GM23338 (cell line): ENCODE data around the gene CCDC70. TPM values are rescaled to one million over a fixed set of nuclear protein-coding genes. Genes with fewer than 3 reads are reported as not detected.

ENCODE experiments used
- ATAC-seq: fragments of 200-7000 bp; cut with Tn5 transposase; 3 replicates; pipeline ENCODE4 v1.9.1; 2020
- DNase-seq: peaks from one replicate; pipeline ENCODE4 v3.0.0-alpha.2; 2015; ENCODE audit warnings: low spot score
- H2AFZ ChIP-seq: fragments of 200-600 bp; sonication (generic); 2 replicates; pipeline ENCODE4 v1.8.0; 2016; ENCODE audit warnings: antibody characterized with exemption, mild to moderate bottlenecking, moderate library complexity
- H3F3A ChIP-seq: fragments of 200-600 bp; sonication (generic); replicated peaks from 2 replicates; pipeline ENCODE4 v1.8.0; 2017; ENCODE audit warnings: antibody characterized with exemption, mixed run types, low read depth
- H3K27ac ChIP-seq: fragments of 200-600 bp; sonication (generic); 2 replicates; pipeline ENCODE4 v1.6.1; 2016; ENCODE audit warnings: low read depth
- H3K27me3 ChIP-seq: fragments of 200-600 bp; sonication (generic); 2 replicates; pipeline ENCODE4 v1.8.0; 2016; ENCODE audit warnings: mild to moderate bottlenecking, mixed run types, moderate library complexity; ENCODE audit not compliant: insufficient read depth
- H3K36me3 ChIP-seq: fragments of 200-600 bp; sonication (generic); 2 replicates; pipeline ENCODE4 v1.8.0; 2016; ENCODE audit warnings: mild to moderate bottlenecking; ENCODE audit not compliant: insufficient read depth
- H3K4me1 ChIP-seq: fragments of 200-600 bp; sonication (generic); 2 replicates; pipeline ENCODE4 v1.8.0; 2016; ENCODE audit warnings: mild to moderate bottlenecking, moderate library complexity; ENCODE audit not compliant: insufficient read depth
- H3K4me2 ChIP-seq: fragments of 200-600 bp; sonication (generic); 2 replicates; pipeline ENCODE4 v1.7.1; 2017; ENCODE audit warnings: mixed run types
- H3K4me3 ChIP-seq: fragments of 200-600 bp; sonication (generic); 2 replicates; pipeline ENCODE4 v1.6.1; 2016; ENCODE audit warnings: mixed run types
- H3K79me2 ChIP-seq: fragments of 200-600 bp; sonication (generic); replicated peaks from 2 replicates; pipeline ENCODE4 v1.8.0; 2017; ENCODE audit warnings: mild to moderate bottlenecking; ENCODE audit not compliant: insufficient read depth
- H3K9me2 ChIP-seq: fragments of 200-600 bp; sonication (generic); 2 replicates; pipeline ENCODE4 v1.8.0; 2017; ENCODE audit not compliant: insufficient read depth
- H4K20me1 ChIP-seq: fragments of 200-600 bp; sonication (generic); replicated peaks from 2 replicates; pipeline ENCODE4 v1.8.0; 2017; ENCODE audit warnings: mild to moderate bottlenecking; ENCODE audit not compliant: insufficient read depth
- H3K27ac Mint-ChIP-seq: 2 replicates; pipeline ENCODE4 v1.8.0; 2020; ENCODE audit warnings: inconsistent platforms, mild to moderate bottlenecking, moderate library complexity, mixed read lengths
- H3K27me3 Mint-ChIP-seq: 3 replicates; pipeline ENCODE4 v1.8.0; 2022; ENCODE audit warnings: low read depth, mild to moderate bottlenecking, moderate library complexity, mixed read lengths, inconsistent platforms; ENCODE audit not compliant: insufficient read depth, poor library complexity
- H3K36me3 Mint-ChIP-seq: 3 replicates; pipeline ENCODE4 v1.8.0; 2021; ENCODE audit warnings: low read depth, mild to moderate bottlenecking, inconsistent platforms, moderate library complexity, mixed read lengths
- H3K4me1 Mint-ChIP-seq: 3 replicates; pipeline ENCODE4 v1.8.0; 2020; ENCODE audit warnings: mild to moderate bottlenecking, inconsistent platforms, mixed read lengths
- H3K4me3 Mint-ChIP-seq: 3 replicates; pipeline ENCODE4 v1.8.0; 2021; ENCODE audit warnings: moderate library complexity, mild to moderate bottlenecking, inconsistent platforms, mixed read lengths
- H3K9me3 Mint-ChIP-seq: 3 replicates; pipeline ENCODE4 v1.8.0; 2020; ENCODE audit warnings: moderate library complexity, mild to moderate bottlenecking, inconsistent platforms, mixed read lengths
- CREB1 ChIP-seq: fragments of 250-450 bp; sonication (Bioruptor Pico); IDR thresholded peaks from 2 replicates; pipeline ENCODE4 v1.5.0; 2020; ENCODE audit warnings: low read depth, mild to moderate bottlenecking, moderate library complexity
- EZH2 ChIP-seq: fragments of 200-600 bp; sonication (generic); IDR thresholded peaks from one replicate; pipeline ENCODE4 v1.8.0; 2017; ENCODE audit warnings: antibody characterized with exemption, mild to moderate bottlenecking, low read depth; ENCODE audit not compliant: unreplicated experiment
- EZH2phosphoT487 ChIP-seq: fragments of 200-600 bp; sonication (generic); IDR thresholded peaks from one replicate; pipeline ENCODE4 v1.8.1; 2018; ENCODE audit warnings: antibody characterized with exemption; ENCODE audit not compliant: unreplicated experiment
- JUNB ChIP-seq: IDR thresholded peaks from one replicate; pipeline ENCODE4 v1.6.1; 2016; ENCODE audit warnings: antibody characterized with exemption; ENCODE audit not compliant: unreplicated experiment
- NANOG ChIP-seq: IDR thresholded peaks from 2 replicates; pipeline ENCODE4 v1.6.1; 2016; ENCODE audit warnings: antibody characterized with exemption, borderline replicate concordance
- POLR2AphosphoS5 ChIP-seq: IDR thresholded peaks from 2 replicates; pipeline ENCODE4 v1.6.1; 2016; ENCODE audit warnings: antibody characterized with exemption, low read depth
- STAT1 ChIP-seq: IDR thresholded peaks from one replicate; pipeline ENCODE4 v1.6.1; 2016; ENCODE audit warnings: antibody characterized with exemption; ENCODE audit not compliant: unreplicated experiment
- ZNF114 ChIP-seq: fragments of 250-450 bp; sonication (Bioruptor Pico); IDR thresholded peaks from 2 replicates; pipeline ENCODE4 v1.5.0; 2020; ENCODE audit warnings: mild to moderate bottlenecking, moderate library complexity
- ZNF331 ChIP-seq: fragments of 250-450 bp; sonication (Bioruptor Pico); IDR thresholded peaks from 2 replicates; pipeline ENCODE4 v1.5.0; 2020; ENCODE audit warnings: low read depth, mild to moderate bottlenecking, moderate library complexity
- polyA plus RNA-seq: library from polyadenylated mRNA; unstranded; fragments of >200 nt; fragmentation: Nextera tagmentation; extraction: Ambion mirVana; gene quantifications from 2 replicates; pipeline ENCODE4 v1.2.1, GENCODE V29; 2016
- total RNA-seq: library from RNA; depleted of rRNA; stranded (reverse); fragments of >200 nt; shearing (Covaris generic); gene quantifications from 2 replicates; pipeline ENCODE4 v1.2.3, GENCODE V29; 2014
- TF ChIP-seq, protein P1 (sequence below): IDR thresholded peaks from 2 replicates; pipeline ENCODE4 v1.6.1; 2016; ENCODE audit warnings: antibody characterized with exemption
- TF ChIP-seq, protein P2 (sequence below): fragments of 250-450 bp; sonication (Bioruptor Pico); IDR thresholded peaks from 2 replicates; pipeline ENCODE4 v1.5.0; 2020; ENCODE audit warnings: mild to moderate bottlenecking, moderate library complexity
- TF ChIP-seq, protein P3 (sequence below): IDR thresholded peaks from one replicate; pipeline ENCODE4 v1.6.1; 2018; ENCODE audit warnings: antibody characterized with exemption; ENCODE audit not compliant: unreplicated experiment
- TF ChIP-seq, protein P4 (sequence below), 2 experiments: fragments of 200-600 bp in 1 of 2; sonication (generic) in 1 of 2; conservative IDR thresholded peaks; 2 replicates each; pipeline versions ENCODE4 v1.5.1 to v1.6.1; 2016 to 2017; ENCODE audit warnings: antibody characterized with exemption in 2 of 2, low read depth in 2 of 2, mild to moderate bottlenecking in 2 of 2, moderate library complexity in 1 of 2

Gene CCDC70
- total and polyA plus RNA-seq, 2 experiments from 2014 or later = not detected

DNA sequence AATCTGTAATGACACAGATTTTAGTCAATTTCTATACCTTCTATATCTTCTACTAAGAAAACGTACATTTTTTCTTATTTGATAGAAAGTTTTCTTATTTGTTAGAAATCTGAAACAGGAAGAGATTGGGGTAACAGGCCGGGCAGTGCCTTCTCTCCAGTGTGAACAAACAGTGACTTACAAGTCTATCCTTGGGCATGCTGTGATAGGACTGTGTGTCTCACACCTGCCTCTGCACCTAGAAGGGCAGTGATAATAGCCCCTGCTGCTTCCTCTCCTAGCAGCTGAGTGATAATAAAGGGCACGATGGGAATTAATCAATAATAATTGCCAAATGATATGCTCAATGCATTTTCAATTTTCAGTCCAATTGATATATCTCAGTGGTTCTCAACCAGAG is 18.2 kb upstream of the CCDC70 start:
- Mint-ChIP-seq H3K27me3 (peaks cover 4% of the 10 kb centered on the region), H3K4me3 (no peak overlapping the region), H3K9me3 (peaks cover 9% of the 10 kb centered on the region), H3K27ac (no peak overlapping the region), H3K36me3 (peaks cover 3% of the 10 kb centered on the region; the same call in 1 of the 3 replicates), H3K4me1 (peaks cover 11% of the 10 kb centered on the region; the same call in 2 of the 3 replicates)
- Histone ChIP-seq H4K20me1 (no peaks in the 10 kb centered on the region), H3K79me2 (no peaks in the 10 kb centered on the region), H3K27ac (no peak overlapping the region), H3K36me3 (no peaks in the 10 kb centered on the region), H3F3A (no peaks in the 10 kb centered on the region), H3K4me1 (no peaks in the 10 kb centered on the region), H3K4me3 (no peak overlapping the region), H2AFZ (no peak overlapping the region), H3K4me2 (no peak overlapping the region), H3K9me2 (peaks cover 6% of the 10 kb centered on the region; the same call in 1 of the 2 replicates), H3K27me3 (no peaks in the 10 kb centered on the region)
- DNase-seq = no peak
- ATAC-seq = no peak
- no peak for TF ChIP-seq ZNF331
- TF ChIP-seq, protein P1, sequence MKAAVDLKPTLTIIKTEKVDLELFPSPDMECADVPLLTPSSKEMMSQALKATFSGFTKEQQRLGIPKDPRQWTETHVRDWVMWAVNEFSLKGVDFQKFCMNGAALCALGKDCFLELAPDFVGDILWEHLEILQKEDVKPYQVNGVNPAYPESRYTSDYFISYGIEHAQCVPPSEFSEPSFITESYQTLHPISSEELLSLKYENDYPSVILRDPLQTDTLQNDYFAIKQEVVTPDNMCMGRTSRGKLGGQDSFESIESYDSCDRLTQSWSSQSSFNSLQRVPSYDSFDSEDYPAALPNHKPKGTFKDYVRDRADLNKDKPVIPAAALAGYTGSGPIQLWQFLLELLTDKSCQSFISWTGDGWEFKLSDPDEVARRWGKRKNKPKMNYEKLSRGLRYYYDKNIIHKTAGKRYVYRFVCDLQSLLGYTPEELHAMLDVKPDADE = no peak
- TF ChIP-seq ZNF114 = no peak
- TF ChIP-seq, protein P2, sequence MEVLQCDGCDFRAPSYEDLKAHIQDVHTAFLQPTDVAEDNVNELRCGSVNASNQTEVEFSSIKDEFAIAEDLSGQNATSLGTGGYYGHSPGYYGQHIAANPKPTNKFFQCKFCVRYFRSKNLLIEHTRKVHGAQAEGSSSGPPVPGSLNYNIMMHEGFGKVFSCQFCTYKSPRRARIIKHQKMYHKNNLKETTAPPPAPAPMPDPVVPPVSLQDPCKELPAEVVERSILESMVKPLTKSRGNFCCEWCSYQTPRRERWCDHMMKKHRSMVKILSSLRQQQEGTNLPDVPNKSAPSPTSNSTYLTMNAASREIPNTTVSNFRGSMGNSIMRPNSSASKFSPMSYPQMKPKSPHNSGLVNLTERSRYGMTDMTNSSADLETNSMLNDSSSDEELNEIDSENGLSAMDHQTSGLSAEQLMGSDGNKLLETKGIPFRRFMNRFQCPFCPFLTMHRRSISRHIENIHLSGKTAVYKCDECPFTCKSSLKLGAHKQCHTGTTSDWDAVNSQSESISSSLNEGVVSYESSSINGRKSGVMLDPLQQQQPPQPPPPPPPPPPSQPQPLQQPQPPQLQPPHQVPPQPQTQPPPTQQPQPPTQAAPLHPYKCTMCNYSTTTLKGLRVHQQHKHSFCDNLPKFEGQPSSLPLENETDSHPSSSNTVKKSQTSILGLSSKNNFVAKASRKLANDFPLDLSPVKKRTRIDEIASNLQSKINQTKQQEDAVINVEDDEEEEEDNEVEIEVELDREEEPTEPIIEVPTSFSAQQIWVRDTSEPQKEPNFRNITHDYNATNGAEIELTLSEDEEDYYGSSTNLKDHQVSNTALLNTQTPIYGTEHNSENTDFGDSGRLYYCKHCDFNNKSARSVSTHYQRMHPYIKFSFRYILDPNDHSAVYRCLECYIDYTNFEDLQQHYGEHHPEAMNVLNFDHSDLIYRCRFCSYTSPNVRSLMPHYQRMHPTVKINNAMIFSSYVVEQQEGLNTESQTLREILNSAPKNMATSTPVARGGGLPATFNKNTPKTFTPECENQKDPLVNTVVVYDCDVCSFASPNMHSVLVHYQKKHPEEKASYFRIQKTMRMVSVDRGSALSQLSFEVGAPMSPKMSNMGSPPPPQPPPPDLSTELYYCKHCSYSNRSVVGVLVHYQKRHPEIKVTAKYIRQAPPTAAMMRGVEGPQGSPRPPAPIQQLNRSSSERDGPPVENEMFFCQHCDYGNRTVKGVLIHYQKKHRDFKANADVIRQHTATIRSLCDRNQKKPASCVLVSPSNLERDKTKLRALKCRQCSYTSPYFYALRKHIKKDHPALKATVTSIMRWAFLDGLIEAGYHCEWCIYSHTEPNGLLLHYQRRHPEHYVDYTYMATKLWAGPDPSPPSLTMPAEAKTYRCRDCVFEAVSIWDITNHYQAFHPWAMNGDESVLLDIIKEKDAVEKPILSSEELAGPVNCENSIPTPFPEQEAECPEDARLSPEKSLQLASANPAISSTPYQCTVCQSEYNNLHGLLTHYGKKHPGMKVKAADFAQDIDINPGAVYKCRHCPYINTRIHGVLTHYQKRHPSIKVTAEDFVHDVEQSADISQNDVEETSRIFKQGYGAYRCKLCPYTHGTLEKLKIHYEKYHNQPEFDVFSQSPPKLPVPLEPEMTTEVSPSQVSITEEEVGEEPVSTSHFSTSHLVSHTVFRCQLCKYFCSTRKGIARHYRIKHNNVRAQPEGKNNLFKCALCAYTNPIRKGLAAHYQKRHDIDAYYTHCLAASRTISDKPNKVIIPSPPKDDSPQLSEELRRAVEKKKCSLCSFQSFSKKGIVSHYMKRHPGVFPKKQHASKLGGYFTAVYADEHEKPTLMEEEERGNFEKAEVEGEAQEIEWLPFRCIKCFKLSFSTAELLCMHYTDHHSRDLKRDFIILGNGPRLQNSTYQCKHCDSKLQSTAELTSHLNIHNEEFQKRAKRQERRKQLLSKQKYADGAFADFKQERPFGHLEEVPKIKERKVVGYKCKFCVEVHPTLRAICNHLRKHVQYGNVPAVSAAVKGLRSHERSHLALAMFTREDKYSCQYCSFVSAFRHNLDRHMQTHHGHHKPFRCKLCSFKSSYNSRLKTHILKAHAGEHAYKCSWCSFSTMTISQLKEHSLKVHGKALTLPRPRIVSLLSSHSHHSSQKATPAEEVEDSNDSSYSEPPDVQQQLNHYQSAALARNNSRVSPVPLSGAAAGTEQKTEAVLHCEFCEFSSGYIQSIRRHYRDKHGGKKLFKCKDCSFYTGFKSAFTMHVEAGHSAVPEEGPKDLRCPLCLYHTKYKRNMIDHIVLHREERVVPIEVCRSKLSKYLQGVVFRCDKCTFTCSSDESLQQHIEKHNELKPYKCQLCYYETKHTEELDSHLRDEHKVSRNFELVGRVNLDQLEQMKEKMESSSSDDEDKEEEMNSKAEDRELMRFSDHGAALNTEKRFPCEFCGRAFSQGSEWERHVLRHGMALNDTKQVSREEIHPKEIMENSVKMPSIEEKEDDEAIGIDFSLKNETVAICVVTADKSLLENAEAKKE = no peak
- TF ChIP-seq STAT1 = no peak
- TF ChIP-seq, protein P3, sequence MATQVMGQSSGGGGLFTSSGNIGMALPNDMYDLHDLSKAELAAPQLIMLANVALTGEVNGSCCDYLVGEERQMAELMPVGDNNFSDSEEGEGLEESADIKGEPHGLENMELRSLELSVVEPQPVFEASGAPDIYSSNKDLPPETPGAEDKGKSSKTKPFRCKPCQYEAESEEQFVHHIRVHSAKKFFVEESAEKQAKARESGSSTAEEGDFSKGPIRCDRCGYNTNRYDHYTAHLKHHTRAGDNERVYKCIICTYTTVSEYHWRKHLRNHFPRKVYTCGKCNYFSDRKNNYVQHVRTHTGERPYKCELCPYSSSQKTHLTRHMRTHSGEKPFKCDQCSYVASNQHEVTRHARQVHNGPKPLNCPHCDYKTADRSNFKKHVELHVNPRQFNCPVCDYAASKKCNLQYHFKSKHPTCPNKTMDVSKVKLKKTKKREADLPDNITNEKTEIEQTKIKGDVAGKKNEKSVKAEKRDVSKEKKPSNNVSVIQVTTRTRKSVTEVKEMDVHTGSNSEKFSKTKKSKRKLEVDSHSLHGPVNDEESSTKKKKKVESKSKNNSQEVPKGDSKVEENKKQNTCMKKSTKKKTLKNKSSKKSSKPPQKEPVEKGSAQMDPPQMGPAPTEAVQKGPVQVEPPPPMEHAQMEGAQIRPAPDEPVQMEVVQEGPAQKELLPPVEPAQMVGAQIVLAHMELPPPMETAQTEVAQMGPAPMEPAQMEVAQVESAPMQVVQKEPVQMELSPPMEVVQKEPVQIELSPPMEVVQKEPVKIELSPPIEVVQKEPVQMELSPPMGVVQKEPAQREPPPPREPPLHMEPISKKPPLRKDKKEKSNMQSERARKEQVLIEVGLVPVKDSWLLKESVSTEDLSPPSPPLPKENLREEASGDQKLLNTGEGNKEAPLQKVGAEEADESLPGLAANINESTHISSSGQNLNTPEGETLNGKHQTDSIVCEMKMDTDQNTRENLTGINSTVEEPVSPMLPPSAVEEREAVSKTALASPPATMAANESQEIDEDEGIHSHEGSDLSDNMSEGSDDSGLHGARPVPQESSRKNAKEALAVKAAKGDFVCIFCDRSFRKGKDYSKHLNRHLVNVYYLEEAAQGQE = no peak
- no peak for TF ChIP-seq POLR2AphosphoS5
- TF ChIP-seq CREB1 (CRISPR knock-in tag) = no peak
- no peak for TF ChIP-seq JUNB
- TF ChIP-seq EZH2 = no peak
- TF ChIP-seq EZH2phosphoT487 = no peak
- TF ChIP-seq, protein P4, sequence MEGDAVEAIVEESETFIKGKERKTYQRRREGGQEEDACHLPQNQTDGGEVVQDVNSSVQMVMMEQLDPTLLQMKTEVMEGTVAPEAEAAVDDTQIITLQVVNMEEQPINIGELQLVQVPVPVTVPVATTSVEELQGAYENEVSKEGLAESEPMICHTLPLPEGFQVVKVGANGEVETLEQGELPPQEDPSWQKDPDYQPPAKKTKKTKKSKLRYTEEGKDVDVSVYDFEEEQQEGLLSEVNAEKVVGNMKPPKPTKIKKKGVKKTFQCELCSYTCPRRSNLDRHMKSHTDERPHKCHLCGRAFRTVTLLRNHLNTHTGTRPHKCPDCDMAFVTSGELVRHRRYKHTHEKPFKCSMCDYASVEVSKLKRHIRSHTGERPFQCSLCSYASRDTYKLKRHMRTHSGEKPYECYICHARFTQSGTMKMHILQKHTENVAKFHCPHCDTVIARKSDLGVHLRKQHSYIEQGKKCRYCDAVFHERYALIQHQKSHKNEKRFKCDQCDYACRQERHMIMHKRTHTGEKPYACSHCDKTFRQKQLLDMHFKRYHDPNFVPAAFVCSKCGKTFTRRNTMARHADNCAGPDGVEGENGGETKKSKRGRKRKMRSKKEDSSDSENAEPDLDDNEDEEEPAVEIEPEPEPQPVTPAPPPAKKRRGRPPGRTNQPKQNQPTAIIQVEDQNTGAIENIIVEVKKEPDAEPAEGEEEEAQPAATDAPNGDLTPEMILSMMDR (conservative IDR thresholded peaks at IDR 0.05; ENCODE audit: low read depth in 2 of 2) = no peak
- TF ChIP-seq NANOG = no peak
